Mesenchymal stem cell (in vitro differentiated cells and primary cell): Measurements from ENCODE around the gene ITGA8.
A peak's percentile ranks its signal among the peaks of the same experiment; 100 is the strongest.

Experiments used
- DNase-seq: peaks from one replicate; pipeline ENCODE4 v3.0.0-alpha.2; 2013
- H2AFZ ChIP-seq: one replicate; pipeline ENCODE4 v1.6.1; 2013; ENCODE audit warnings: low read depth, mild to moderate bottlenecking, control low read depth, inconsistent platforms, low read length, moderate library complexity
- H2AK5ac ChIP-seq: 2 replicates; pipeline ENCODE4 v1.6.1; 2013; ENCODE audit warnings: low read length, moderate library complexity, mild to moderate bottlenecking, inconsistent platforms; ENCODE audit not compliant: severe bottlenecking
- H2BK120ac ChIP-seq: one replicate; pipeline ENCODE4 v1.6.1; 2013; ENCODE audit warnings: low read depth, mild to moderate bottlenecking, inconsistent platforms, low read length, moderate library complexity
- H2BK12ac ChIP-seq, 2 experiments: one replicate each; pipeline ENCODE4 v1.6.1; 2013; ENCODE audit warnings: inconsistent platforms in 2 of 2, low read length in 2 of 2, mild to moderate bottlenecking in 2 of 2, moderate library complexity in 2 of 2, control low read depth in 1 of 2
- H2BK15ac ChIP-seq: one replicate; pipeline ENCODE4 v1.6.1; 2013; ENCODE audit warnings: mild to moderate bottlenecking, low read depth, inconsistent platforms; ENCODE audit not compliant: poor library complexity, severe bottlenecking
- H2BK5ac ChIP-seq: 2 replicates; pipeline ENCODE4 v1.6.1; 2013; ENCODE audit warnings: low read depth, mild to moderate bottlenecking, low read length, control low read depth, inconsistent platforms; ENCODE audit not compliant: poor library complexity, severe bottlenecking
- H3K14ac ChIP-seq, 2 experiments: one replicate each; pipeline ENCODE4 v1.6.1; 2013; ENCODE audit warnings: inconsistent platforms in 2 of 2, low read length in 2 of 2, control low read depth in 1 of 2, mild to moderate bottlenecking in 1 of 2, moderate library complexity in 1 of 2
- H3K18ac ChIP-seq, 2 experiments: one replicate each; pipeline ENCODE4 v1.6.1; 2013; ENCODE audit warnings: inconsistent platforms in 2 of 2, low read length in 2 of 2, control low read depth in 1 of 2, low read depth in 1 of 2, mild to moderate bottlenecking in 1 of 2
- H3K23ac ChIP-seq, 2 experiments: one replicate each; pipeline ENCODE4 v1.6.1; 2013; ENCODE audit warnings: inconsistent platforms in 2 of 2, low read length in 2 of 2, mild to moderate bottlenecking in 2 of 2, moderate library complexity in 2 of 2, control low read depth in 1 of 2
- H3K27ac ChIP-seq: 2 replicates; pipeline ENCODE4 v1.5.1; 2013; ENCODE audit warnings: mild to moderate bottlenecking, moderate library complexity, low read length, control low read depth, inconsistent platforms; ENCODE audit not compliant: poor library complexity, severe bottlenecking
- H3K27me3 ChIP-seq, 2 experiments: 2 replicates each; pipeline versions ENCODE4 v1.6.1 to v1.7.0; 2013; ENCODE audit warnings: low read length in 2 of 2, mild to moderate bottlenecking in 2 of 2, moderate library complexity in 2 of 2, control low read depth in 1 of 2, inconsistent platforms in 1 of 2; ENCODE audit not compliant: control insufficient read depth in 1 of 2, insufficient read depth in 1 of 2
- H3K36me3 ChIP-seq, 2 experiments: 2 replicates each; pipeline versions ENCODE4 v1.6.1 to v1.7.0; 2013; ENCODE audit warnings: low read length in 2 of 2, control low read depth in 1 of 2, inconsistent platforms in 1 of 2, low read depth in 1 of 2, mild to moderate bottlenecking in 1 of 2; ENCODE audit not compliant: insufficient read depth in 2 of 2, control insufficient read depth in 1 of 2
- H3K4ac ChIP-seq, 2 experiments: one replicate each; pipeline ENCODE4 v1.6.1; 2013; ENCODE audit warnings: inconsistent platforms in 2 of 2, low read length in 2 of 2, mild to moderate bottlenecking in 2 of 2, moderate library complexity in 2 of 2, control low read depth in 1 of 2, low read depth in 1 of 2
- H3K4me1 ChIP-seq: 2 replicates; pipeline ENCODE4 v1.6.1; 2013; ENCODE audit warnings: low read depth, low read length, control low read depth; ENCODE audit not compliant: control insufficient read depth, insufficient read depth
- H3K4me2 ChIP-seq: 2 replicates; pipeline ENCODE4 v1.6.1; 2013; ENCODE audit warnings: low read length, mild to moderate bottlenecking, inconsistent platforms; ENCODE audit not compliant: poor library complexity, severe bottlenecking
- H3K4me3 ChIP-seq, 2 experiments: 2 replicates each; pipeline versions ENCODE4 v1.5.1 to v1.7.0; 2013; ENCODE audit warnings: low read length in 2 of 2, mild to moderate bottlenecking in 2 of 2, control low read depth in 1 of 2, low read depth in 1 of 2; ENCODE audit not compliant: insufficient read depth in 1 of 2
- H3K79me1 ChIP-seq: replicated peaks from 2 replicates; pipeline ENCODE4 v1.6.1; 2013; ENCODE audit warnings: mild to moderate bottlenecking, control low read depth, low read length, inconsistent platforms; ENCODE audit not compliant: poor library complexity, severe bottlenecking
- H3K9ac ChIP-seq: 2 replicates; pipeline ENCODE4 v1.7.0; 2013; ENCODE audit warnings: mild to moderate bottlenecking, low read length, moderate library complexity
- H3K9me3 ChIP-seq: 2 replicates; pipeline ENCODE4 v1.7.0; 2013; ENCODE audit warnings: mild to moderate bottlenecking, low read length; ENCODE audit not compliant: control insufficient read depth
- H4K8ac ChIP-seq: one replicate; pipeline ENCODE4 v1.6.1; 2013; ENCODE audit warnings: inconsistent platforms, mild to moderate bottlenecking, low read length, moderate library complexity
- H4K91ac ChIP-seq: one replicate; pipeline ENCODE4 v1.6.1; 2013; ENCODE audit warnings: mild to moderate bottlenecking, low read length, inconsistent platforms
- WGBS: methylation state at CpG from one replicate; pipeline ENCODE4 v1.1.7; 2013; ENCODE audit warnings: mixed read lengths; 5-methylcytosine and 5-hydroxymethylcytosine counted together

ITGA8 gene

DNA sequence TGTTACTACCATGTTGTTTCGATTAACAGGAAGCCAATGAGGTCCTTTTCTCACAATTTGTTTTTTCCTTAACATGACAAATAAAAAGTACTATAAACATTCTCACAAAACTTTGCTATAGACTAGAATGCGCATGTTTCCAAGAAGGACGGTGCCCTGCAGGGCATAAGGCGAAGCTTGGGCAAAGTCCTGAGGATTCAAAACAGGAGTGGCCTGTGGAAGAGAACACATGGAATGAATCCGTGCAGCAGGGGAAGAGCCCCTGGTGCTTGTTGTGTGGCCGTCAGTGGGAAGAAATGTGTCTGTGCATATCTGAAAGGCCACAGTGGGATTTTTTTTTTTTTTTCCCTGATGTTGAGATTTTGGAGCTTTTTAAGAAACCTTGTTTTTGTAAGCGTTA lies 67.6 kb downstream of the ITGA8 start:
- H3K4me2 ChIP-seq = no peak overlapping the region
- H3K36me3 ChIP-seq = no peaks in the 10 kb centered on the region

DNA sequence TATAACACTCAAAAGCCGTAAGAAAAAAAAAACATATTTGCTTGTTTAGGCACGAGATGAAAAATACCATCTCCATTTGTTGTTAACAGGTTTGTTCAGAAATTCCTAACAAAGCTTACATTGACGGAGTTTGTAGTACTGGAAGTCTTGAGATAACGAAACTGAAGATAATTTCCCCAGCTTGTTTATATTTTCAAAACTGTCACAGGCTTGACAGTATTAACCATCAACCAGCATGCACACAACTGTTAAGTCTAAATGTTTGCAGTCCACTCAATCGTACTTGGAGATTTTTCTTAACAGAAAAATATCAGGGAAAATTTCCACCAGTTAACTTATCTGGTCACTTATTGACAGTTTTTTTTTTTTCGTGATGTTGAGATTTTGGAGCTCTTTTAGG lies 68.5 kb downstream of the ITGA8 start:
- Histone ChIP-seq H3K4me2 (no peak overlapping the region), H3K18ac (no peak overlapping the region), H3K14ac (no peak overlapping the region), H3K36me3 (no peaks in the 10 kb centered on the region), H3K23ac (no peak overlapping the region), H4K8ac (no peak overlapping the region), H2BK120ac (no peak overlapping the region), H2AFZ (no peak overlapping the region), H3K4me3 (no peak overlapping the region), H3K79me1 (no peaks in the 10 kb centered on the region), H3K4me1 (no peaks in the 10 kb centered on the region), H2AK5ac (no peak overlapping the region), H2BK12ac (no peak overlapping the region), H2BK15ac (no peak overlapping the region), H3K4ac (no peak overlapping the region), H3K27me3 (no peaks in the 10 kb centered on the region), H3K27ac (no peak overlapping the region), H2BK5ac (no peak overlapping the region), H3K9ac (no peak overlapping the region), H3K9me3 (no peaks in the 10 kb centered on the region), H4K91ac (no peak overlapping the region)
- 69% methylated on average over 4 of the region's 6 CpGs for WGBS
- peak; percentile 32 for DNase-seq

More for the DNA sequence above, 67.6 kb downstream of the ITGA8 start:
- Histone ChIP-seq H3K27me3 (no peaks in the 10 kb centered on the region), H2BK120ac (no peak overlapping the region), H2BK15ac (no peak overlapping the region), H3K79me1 (no peaks in the 10 kb centered on the region), H2BK5ac (no peak overlapping the region), H3K18ac (no peak overlapping the region), H3K23ac (no peak overlapping the region), H2AK5ac (no peak overlapping the region), H4K8ac (no peak overlapping the region), H3K27ac (no peak overlapping the region), H3K9ac (no peak overlapping the region), H3K14ac (no peak overlapping the region), H4K91ac (no peak overlapping the region), H3K9me3 (no peaks in the 10 kb centered on the region), H2BK12ac (no peak overlapping the region), H3K4me1 (no peaks in the 10 kb centered on the region), H3K4ac (no peak overlapping the region), H3K4me3 (no peak overlapping the region), H2AFZ (no peak overlapping the region)
- DNase-seq = no peak
- WGBS = 91% methylated on average over 6 of the region's 7 CpGs

DNA sequence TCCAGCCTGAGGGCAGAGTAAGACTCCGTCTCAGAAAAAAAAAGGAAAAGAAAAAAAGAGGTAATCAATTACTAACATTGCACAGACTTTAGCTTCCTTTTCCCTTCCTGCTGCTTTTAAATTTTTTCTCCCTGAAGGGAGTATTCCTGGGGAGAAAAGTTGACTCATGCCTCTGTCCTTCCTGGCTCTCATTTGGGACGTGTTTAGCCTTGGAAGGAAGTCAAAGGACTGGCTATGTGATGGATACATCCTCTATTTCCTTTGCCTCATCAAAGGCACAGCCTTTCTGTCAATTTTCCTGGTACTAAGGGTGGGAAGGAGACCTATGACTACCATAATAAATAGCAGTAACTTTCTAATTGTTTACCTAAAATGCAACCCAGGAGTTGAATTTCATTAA lies 77.6 kb downstream of the ITGA8 start:
- no peaks in the 10 kb centered on the region for H3K9me3 ChIP-seq
- H3K23ac ChIP-seq = no peak overlapping the region
- no peak overlapping the region for H3K27ac ChIP-seq
- no peak overlapping the region for H3K9ac ChIP-seq
- H3K4me3 ChIP-seq = no peak overlapping the region
- H3K4me1 ChIP-seq = no peaks in the 10 kb centered on the region
- H3K14ac ChIP-seq = no peak overlapping the region
- no peak overlapping the region for H2BK120ac ChIP-seq
- H2BK5ac ChIP-seq = no peak overlapping the region
- 0% methylated on average over 1 of the region's 2 CpGs for WGBS
- no peak overlapping the region for H4K91ac ChIP-seq
- H3K4ac ChIP-seq = no peak overlapping the region
- no peak overlapping the region for H3K18ac ChIP-seq
- H2AFZ ChIP-seq = no peak overlapping the region
- no peaks in the 10 kb centered on the region for H3K36me3 ChIP-seq
- no peak overlapping the region for H3K4me2 ChIP-seq
- H2AK5ac ChIP-seq = no peak overlapping the region
- H4K8ac ChIP-seq = no peak overlapping the region
- no peak overlapping the region for H2BK12ac ChIP-seq
- peak; percentile 17 for DNase-seq
- H3K27me3 ChIP-seq = no peaks in the 10 kb centered on the region
- no peak overlapping the region for H2BK15ac ChIP-seq
- H3K79me1 ChIP-seq = no peaks in the 10 kb centered on the region

DNA sequence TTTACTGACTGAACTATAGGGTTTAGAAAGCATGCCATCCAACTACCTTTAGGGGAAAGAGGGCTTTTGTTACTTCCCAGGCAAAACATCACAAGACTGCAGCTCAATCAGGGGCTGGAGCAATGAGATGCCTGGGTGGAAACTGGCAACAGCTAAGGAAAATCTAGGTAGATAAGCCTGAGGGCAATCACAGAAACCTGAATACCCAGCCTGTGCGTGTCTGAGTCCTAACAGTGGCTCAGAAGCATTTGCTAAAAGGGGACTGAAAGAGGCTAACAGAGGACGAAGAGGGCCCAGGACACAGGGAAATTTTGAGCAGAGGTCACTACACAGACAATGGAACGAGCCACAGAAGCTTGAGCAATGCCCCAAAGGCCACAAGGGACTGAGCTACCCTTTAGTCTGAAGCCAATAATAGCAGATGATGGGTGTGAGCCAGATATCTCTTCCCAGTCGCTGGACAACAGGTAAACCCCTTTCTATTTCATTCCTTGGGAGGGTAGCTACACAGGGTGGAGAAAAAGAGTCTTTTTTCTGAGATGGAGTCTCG lies 79.1 kb downstream of the ITGA8 start:
- Histone ChIP-seq H3K36me3 (no peaks in the 10 kb centered on the region), H3K18ac (peak overlapping the region in 1 of 2 experiments; percentile 21), H2BK120ac (no peak overlapping the region), H2BK12ac (no peak overlapping the region), H3K4me1 (no peaks in the 10 kb centered on the region), H3K23ac (no peak overlapping the region), H2BK5ac (no peak overlapping the region), H2BK15ac (no peak overlapping the region), H3K79me1 (no peaks in the 10 kb centered on the region), H3K4ac (no peak overlapping the region), H3K4me2 (no peak overlapping the region), H3K14ac (no peak overlapping the region), H3K9ac (no peak overlapping the region), H4K8ac (no peak overlapping the region), H3K27me3 (no peaks in the 10 kb centered on the region), H2AK5ac (no peak overlapping the region), H4K91ac (no peak overlapping the region), H3K4me3 (no peak overlapping the region), H3K27ac (no peak overlapping the region), H2AFZ (no peak overlapping the region), H3K9me3 (no peaks in the 10 kb centered on the region)
- DNase-seq = no peak
- 91% methylated on average over 4 of the region's 5 CpGs for WGBS
